ENCODE data around the gene CDKN2AIP. TPM values are rescaled to one million over a fixed set of nuclear protein-coding genes. Genes with fewer than 3 reads are reported as not detected.
A peak's percentile ranks its signal among the peaks of the same experiment; 100 is the strongest.

The CDKN2AIP gene
- total and polyA plus RNA-seq, 9 donors, result 14.2 to 28.8 (median 19.2) TPM

DNA sequence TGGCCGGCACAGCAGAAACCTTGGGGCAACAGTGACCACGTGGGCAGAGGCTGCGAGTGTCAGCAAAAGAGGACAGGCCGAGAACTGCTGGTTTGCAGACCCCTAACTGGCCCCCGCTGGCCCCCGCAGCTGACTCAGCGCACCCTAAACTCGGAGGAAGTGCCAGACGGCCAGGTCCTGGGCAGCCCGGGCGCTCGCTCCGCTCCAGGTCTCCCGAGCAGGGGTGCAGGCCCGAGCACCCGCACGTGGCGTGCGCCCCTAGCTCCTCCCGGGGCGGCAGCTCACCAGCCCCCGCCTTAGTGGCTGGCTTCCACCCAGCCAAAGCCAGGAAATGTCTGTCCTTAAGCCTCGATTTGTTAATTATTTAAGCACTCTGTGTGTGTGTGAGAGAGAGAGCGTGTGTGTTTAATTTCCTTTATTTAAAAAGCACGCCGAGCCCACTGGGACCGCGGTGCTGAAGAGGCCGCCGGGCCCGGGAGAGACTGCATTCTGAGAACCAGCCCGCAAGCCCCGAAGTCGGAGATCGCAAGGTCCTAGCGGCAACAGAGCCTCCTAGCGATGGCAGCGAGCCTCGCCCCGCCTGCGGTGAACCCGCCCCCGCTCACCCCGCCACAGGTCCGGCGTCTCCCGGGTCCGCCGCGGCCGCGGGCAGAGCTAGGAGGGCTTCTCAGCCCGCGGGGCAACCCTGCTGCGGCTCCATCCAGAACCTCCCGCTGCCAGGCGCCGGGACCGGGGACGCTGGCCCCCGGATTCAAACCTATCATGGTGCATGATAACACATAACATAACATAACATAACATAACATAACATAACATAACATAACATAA, 45.9 kb upstream of the CDKN2AIP start:
- H3K36me3 ChIP-seq, result no peaks in the 10 kb centered on the region
- H3K4me3 ChIP-seq, result peak overlapping the region; percentile 33
- TF ChIP-seq, protein P1, sequence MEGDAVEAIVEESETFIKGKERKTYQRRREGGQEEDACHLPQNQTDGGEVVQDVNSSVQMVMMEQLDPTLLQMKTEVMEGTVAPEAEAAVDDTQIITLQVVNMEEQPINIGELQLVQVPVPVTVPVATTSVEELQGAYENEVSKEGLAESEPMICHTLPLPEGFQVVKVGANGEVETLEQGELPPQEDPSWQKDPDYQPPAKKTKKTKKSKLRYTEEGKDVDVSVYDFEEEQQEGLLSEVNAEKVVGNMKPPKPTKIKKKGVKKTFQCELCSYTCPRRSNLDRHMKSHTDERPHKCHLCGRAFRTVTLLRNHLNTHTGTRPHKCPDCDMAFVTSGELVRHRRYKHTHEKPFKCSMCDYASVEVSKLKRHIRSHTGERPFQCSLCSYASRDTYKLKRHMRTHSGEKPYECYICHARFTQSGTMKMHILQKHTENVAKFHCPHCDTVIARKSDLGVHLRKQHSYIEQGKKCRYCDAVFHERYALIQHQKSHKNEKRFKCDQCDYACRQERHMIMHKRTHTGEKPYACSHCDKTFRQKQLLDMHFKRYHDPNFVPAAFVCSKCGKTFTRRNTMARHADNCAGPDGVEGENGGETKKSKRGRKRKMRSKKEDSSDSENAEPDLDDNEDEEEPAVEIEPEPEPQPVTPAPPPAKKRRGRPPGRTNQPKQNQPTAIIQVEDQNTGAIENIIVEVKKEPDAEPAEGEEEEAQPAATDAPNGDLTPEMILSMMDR (IDR thresholded peaks at IDR 0.05), result peak in 1 of 3 donors; percentile 13
- TF ChIP-seq EP300 (IDR thresholded peaks at IDR 0.05), result no peak
- peak overlapping the region in 1 of 2 donors; percentile 7 for H3K27ac ChIP-seq
- WGBS, 3 donors, result 1 to 2% (median 2%) methylated on average over 56 to 61 of the region's 61 CpGs
- DNase-seq, result peak; percentile 45 to 76 (median 58)
- no peaks in the 10 kb centered on the region for H3K9me3 ChIP-seq
- intact Hi-C loops (cut with DNase I), result no loop called here
- no peaks in the 10 kb centered on the region for H3K27me3 ChIP-seq
- no peaks in the 10 kb centered on the region for H3K4me1 ChIP-seq (ENCODE audit: insufficient read depth)

DNA sequence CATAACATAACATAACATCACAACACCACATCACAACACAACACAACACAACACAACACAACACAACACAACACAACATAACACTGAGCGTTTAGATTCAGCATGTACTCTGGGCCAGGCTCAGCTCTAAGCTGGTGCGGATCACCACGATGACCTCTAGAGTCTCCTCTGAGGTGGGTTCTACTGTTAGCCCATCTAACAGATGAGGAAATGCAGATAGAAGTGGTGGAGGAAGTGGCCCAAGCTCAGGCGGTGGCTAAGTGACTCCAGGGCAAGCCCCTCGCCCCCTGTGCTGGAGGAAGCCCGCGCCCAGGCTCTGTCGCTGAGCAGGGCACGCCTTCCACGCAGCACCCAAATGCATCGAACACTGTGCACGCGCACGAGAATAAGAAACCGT, 45.3 kb upstream of the CDKN2AIP start:
- DNase-seq, result no peak
- H3K4me1 ChIP-seq (ENCODE audit: insufficient read depth), result no peaks in the 10 kb centered on the region
- H3K27ac ChIP-seq, result no peak overlapping the region
- no peak for TF ChIP-seq EP300 (IDR thresholded peaks at IDR 0.05)
- no peak for TF ChIP-seq POLR2A (IDR thresholded peaks at IDR 0.05)
- TF ChIP-seq, protein P1 (IDR thresholded peaks at IDR 0.05), result no peak
- H3K27me3 ChIP-seq, result no peaks in the 10 kb centered on the region
- no peak overlapping the region for H3K4me3 ChIP-seq
- H3K36me3 ChIP-seq, result no peaks in the 10 kb centered on the region
- H3K9me3 ChIP-seq, result no peaks in the 10 kb centered on the region
- intact Hi-C loops (cut with DNase I), result no loop called here
- WGBS, 3 donors, result 89 to 93% (median 89%) methylated on average over 15 of the region's 15 CpGs

DNA sequence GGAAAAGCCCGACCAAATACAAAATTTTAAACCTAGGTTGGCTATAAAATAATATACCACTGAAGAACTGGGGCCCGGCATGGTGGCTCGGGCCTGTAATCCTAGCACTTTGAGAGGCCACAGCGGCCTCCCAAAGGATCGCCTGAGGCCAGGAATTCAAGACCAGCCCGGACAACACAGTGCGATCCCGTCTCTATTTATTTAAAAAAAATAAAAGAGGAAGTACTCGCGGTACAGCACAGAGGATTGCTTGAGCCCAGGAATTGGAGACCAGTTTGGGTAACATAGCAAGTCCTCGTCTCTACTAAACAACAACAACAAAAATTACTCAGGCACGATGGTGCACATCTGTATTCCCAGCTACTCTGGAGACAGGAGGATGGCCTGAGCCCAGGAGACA, 44.8 kb upstream of the CDKN2AIP start:
- H3K36me3 ChIP-seq, result no peaks in the 10 kb centered on the region
- WGBS, 3 donors, result 77 to 81% (median 80%) methylated on average over 12 of the region's 12 CpGs
- H3K4me3 ChIP-seq, result no peak overlapping the region
- H3K9me3 ChIP-seq, result no peaks in the 10 kb centered on the region
- intact Hi-C loops (cut with DNase I), result no loop called here
- DNase-seq, result no peak
- no peaks in the 10 kb centered on the region for H3K27me3 ChIP-seq
- H3K27ac ChIP-seq, result no peak overlapping the region
- H3K4me1 ChIP-seq (ENCODE audit: insufficient read depth), result no peaks in the 10 kb centered on the region
- TF ChIP-seq, protein P1 (IDR thresholded peaks at IDR 0.05), result no peak
- TF ChIP-seq POLR2A (IDR thresholded peaks at IDR 0.05) (no peak), EP300 (IDR thresholded peaks at IDR 0.05) (no peak)

DNA sequence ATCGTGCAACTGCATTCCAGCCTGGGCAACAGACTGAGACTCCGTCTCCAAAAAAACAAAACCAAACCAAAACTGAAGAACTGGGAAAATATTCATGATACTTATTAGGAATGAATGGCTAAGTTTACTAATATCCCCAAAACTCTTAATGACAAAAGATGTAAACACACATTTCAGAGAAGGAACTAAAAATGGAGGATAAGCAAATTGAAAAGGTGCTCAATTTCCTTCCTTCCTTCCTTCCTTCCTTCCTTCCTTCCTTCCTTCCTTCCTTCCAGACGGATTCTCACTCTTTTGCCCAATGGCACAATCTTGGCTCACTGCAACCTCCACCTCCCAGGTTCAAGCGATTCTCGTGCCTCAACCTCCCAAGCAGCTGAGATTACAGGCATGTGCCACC, 44.4 kb upstream of the CDKN2AIP start:
- H3K9me3 ChIP-seq, result no peaks in the 10 kb centered on the region
- H3K27me3 ChIP-seq, result no peaks in the 10 kb centered on the region
- no peaks in the 10 kb centered on the region for H3K4me1 ChIP-seq (ENCODE audit: insufficient read depth)
- no peaks in the 10 kb centered on the region for H3K36me3 ChIP-seq
- H3K4me3 ChIP-seq, result no peak overlapping the region
- intact Hi-C loops (cut with DNase I), result no loop called here
- WGBS, 3 donors, result 75 to 82% (median 79%) methylated on average over 5 of the region's 5 CpGs
- no peak for DNase-seq
- H3K27ac ChIP-seq, result no peak overlapping the region
- no peak for TF ChIP-seq EP300 (IDR thresholded peaks at IDR 0.05)
- TF ChIP-seq, protein P1 (IDR thresholded peaks at IDR 0.05), result no peak
- TF ChIP-seq POLR2A (IDR thresholded peaks at IDR 0.05), result no peak
